Neural crest cell (in vitro differentiated cells): ENCODE measurements around the gene CHRNA4. TPM values are rescaled to one million over a fixed set of nuclear protein-coding genes. Genes with fewer than 3 reads are reported as not detected.
"Not testable (repeated sequence)": the region's sequence is repeated elsewhere in the genome, so short reads cannot be mapped to it uniquely, and the experiment has no call there.

Experiments
- DNase-seq: peaks from one replicate; pipeline ENCODE4 v3.0.0; 2021; ENCODE audit warnings: low read depth, mixed read lengths, low spot score
- H3K27ac Mint-ChIP-seq: one replicate; pipeline ENCODE4 v1.8.0; 2021; ENCODE audit warnings: mild to moderate bottlenecking, mixed read lengths; ENCODE audit not compliant: unreplicated experiment
- H3K27me3 Mint-ChIP-seq: 2 replicates; pipeline ENCODE4 v1.8.0; 2021; ENCODE audit warnings: low read depth, mild to moderate bottlenecking, mixed read lengths
- H3K36me3 Mint-ChIP-seq: 2 replicates; pipeline ENCODE4 v1.8.0; 2021; ENCODE audit warnings: low read depth, mild to moderate bottlenecking, mixed read lengths
- H3K4me1 Mint-ChIP-seq: 2 replicates; pipeline ENCODE4 v1.8.0; 2021; ENCODE audit warnings: mixed read lengths
- H3K4me3 Mint-ChIP-seq: one replicate; pipeline ENCODE4 v1.8.0; 2021; ENCODE audit warnings: mild to moderate bottlenecking, mixed read lengths
- H3K9me3 Mint-ChIP-seq: 2 replicates; pipeline ENCODE4 v1.8.0; 2021; ENCODE audit warnings: mixed read lengths
- total RNA-seq: library from RNA; stranded (reverse); gene quantifications from 2 replicates; pipeline ENCODE4 v1.2.1, GENCODE V29; 2021
- TF ChIP-seq, protein P1 (sequence below): fragments of 200-600 bp; sonication (generic); conservative IDR thresholded peaks from 2 replicates; pipeline ENCODE4 v1.5.0; 2021; ENCODE audit warnings: antibody characterized with exemption, mild to moderate bottlenecking

The CHRNA4 gene
- total RNA-seq, 1 donor from 2014 or later: 5.4 TPM

DNA sequence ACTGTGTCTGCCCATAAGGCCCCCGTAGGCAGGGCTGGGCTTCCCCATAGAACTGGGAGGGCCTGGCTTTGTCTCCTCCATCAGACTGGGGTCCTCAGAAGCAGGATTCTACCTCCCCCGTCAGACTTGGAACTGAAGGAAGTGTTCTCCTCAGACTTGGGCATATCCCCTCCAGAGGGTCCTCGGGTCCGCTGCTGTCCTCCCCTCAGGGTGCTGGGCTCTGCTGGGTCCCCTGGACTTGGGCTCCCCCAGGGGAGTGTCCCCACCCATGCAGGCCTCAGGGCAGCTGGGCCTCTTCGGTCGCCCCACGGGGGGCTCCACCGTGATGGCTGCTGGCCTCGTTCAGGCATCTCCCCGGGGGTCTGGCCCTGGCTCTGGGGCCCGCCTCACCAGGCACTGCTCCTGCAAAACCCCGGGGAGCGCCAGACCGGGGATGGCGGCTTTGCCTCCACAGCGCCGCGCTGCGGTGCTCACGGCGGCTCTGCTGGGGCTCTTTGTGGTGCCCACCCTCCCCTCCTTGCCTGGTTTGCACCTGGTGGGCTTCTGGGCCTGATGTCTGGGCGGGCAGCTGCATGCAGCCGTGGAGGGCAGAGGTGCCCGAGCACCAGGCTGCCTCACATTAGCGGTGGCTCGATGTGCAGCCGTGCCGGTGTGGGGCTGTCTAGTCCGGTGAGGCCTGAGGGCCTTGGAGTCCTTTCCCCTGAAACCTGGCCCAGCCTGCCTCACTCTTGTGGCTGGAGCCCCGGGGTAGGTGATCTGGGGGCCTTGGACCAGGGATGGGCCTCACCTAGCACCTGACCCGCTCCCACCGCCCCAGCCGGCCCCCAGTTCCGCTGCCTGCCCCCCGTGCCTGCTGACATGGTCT lies 54.2 kb downstream of the CHRNA4 start:
- H3K4me1 Mint-ChIP-seq: peaks cover 9% of the 10 kb centered on the region
- H3K9me3 Mint-ChIP-seq: no peaks in the 10 kb centered on the region
- TF ChIP-seq, protein P1, sequence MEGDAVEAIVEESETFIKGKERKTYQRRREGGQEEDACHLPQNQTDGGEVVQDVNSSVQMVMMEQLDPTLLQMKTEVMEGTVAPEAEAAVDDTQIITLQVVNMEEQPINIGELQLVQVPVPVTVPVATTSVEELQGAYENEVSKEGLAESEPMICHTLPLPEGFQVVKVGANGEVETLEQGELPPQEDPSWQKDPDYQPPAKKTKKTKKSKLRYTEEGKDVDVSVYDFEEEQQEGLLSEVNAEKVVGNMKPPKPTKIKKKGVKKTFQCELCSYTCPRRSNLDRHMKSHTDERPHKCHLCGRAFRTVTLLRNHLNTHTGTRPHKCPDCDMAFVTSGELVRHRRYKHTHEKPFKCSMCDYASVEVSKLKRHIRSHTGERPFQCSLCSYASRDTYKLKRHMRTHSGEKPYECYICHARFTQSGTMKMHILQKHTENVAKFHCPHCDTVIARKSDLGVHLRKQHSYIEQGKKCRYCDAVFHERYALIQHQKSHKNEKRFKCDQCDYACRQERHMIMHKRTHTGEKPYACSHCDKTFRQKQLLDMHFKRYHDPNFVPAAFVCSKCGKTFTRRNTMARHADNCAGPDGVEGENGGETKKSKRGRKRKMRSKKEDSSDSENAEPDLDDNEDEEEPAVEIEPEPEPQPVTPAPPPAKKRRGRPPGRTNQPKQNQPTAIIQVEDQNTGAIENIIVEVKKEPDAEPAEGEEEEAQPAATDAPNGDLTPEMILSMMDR: no peak

DNA sequence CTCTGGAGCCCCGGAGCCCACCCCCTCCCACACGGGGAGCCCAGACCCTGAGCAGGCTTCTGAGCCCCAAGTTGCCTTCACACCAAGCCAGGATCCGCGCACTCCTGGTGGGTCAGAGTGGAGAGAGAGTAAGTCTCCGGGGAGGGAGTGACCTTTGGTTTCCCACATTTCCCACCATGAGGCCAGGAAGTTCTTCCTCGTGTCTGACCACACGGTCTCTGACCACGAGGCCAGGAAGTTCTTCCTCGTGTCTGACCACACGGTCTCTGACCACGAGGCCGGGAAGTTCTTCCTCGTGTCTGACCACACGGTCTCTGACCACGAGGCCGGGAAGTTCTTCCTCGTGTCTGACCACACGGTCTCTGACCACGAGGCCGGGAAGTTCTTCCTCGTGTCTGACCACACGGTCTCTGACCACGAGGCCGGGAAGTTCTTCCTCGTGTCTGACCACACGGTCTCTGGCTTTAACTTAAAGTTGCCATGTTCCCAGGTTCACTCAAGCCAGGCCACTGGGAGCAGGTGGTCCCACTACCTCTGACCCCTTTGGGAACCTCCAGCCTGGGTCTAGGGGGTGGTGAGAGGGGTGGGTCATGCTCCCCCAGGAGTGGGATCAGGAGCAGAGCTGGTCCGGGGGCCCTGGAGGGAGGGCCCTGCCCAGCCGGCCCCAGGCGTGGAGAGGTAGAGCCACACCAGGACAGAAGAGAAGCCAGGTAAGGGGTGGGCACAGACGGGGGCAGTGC lies 55.0 kb downstream of the CHRNA4 start:
- H3K4me3 Mint-ChIP-seq, H3K36me3 Mint-ChIP-seq: not testable (repeated sequence)

More for the DNA sequence above, 54.2 kb downstream of the CHRNA4 start:
- Mint-ChIP-seq H3K27ac (no peak overlapping the region), H3K27me3 (peaks cover 5% of the 10 kb centered on the region), H3K36me3 (no peaks in the 10 kb centered on the region), H3K4me3 (no peak overlapping the region)
- no peak for DNase-seq

DNA sequence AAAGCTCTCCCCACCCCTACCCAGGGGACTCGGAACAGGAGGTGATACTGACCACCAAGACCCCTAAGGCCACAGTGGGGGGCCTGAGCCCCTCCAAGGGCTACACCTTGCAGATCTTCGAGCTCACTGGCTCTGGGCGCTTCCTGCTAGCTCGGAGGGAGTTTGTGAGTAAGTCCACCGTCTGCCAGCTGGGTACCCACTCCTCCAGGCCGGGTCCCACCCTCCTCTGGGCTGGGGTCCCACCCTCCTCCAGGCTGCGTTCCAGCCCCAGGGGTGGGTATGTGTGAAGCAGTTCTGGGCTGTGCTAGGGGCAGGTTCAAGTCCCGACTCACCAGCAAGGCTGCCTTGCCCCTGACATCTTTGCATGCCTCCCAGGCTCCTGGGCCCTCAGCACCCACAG lies 55.8 kb downstream of the CHRNA4 start:
- H3K4me3 Mint-ChIP-seq: no peak overlapping the region
- no peaks in the 10 kb centered on the region for H3K9me3 Mint-ChIP-seq
- DNase-seq: no peak
- H3K27me3 Mint-ChIP-seq: peaks cover 9% of the 10 kb centered on the region
- peaks cover 5% of the 10 kb centered on the region for H3K4me1 Mint-ChIP-seq
- TF ChIP-seq, protein P1: no peak
- no peak overlapping the region for H3K27ac Mint-ChIP-seq
- no peaks in the 10 kb centered on the region for H3K36me3 Mint-ChIP-seq

More for the DNA sequence above, 55.0 kb downstream of the CHRNA4 start:
- not testable (repeated sequence) for H3K27ac Mint-ChIP-seq, DNase-seq, H3K27me3 Mint-ChIP-seq, H3K9me3 Mint-ChIP-seq, H3K4me1 Mint-ChIP-seq

DNA sequence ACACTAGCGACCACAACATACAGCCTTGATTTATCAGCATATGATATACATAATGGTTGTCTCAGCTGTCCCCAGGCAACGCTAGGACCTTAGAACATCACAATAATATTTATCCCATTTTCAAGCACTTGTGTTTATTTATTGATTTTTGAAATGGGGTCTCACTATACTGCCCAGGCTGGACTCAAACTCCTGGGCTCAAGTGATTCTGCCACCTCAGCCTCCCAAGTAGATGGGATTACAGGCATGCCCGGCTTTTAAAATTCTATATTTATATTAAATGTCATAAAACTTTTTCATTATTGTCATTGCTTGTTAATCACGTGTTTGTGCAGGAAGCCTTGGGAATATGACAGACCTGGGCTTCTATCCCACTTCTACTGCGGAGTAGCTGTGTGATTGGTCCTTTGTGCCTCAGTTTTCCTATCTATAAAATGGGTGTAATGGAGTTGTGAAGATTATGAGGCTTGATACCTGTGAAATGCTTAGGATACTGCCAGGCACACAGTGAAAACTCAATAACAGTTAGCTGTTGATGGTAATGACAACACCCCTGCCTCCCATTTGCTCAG lies 58.0 kb downstream of the CHRNA4 start:
- Mint-ChIP-seq H3K4me1 (peaks cover 9% of the 10 kb centered on the region), H3K9me3 (no peaks in the 10 kb centered on the region), H3K27me3 (peaks cover 9% of the 10 kb centered on the region), H3K4me3 (no peak overlapping the region), H3K27ac (no peak overlapping the region), H3K36me3 (peaks cover 2% of the 10 kb centered on the region)
- TF ChIP-seq, protein P1: no peak
- no peak for DNase-seq

GRCh38 chr20:63301671-63302070 lies 59.5 kb downstream of the CHRNA4 start:
- Mint-ChIP-seq H3K9me3 (no peaks in the 10 kb centered on the region), H3K27me3 (peaks cover 9% of the 10 kb centered on the region), H3K36me3 (peaks cover 2% of the 10 kb centered on the region), H3K4me1 (peaks cover 12% of the 10 kb centered on the region), H3K4me3 (no peak overlapping the region), H3K27ac (no peak overlapping the region)
- DNase-seq: no peak
- TF ChIP-seq, protein P1: no peak
